Upper lobe of left lung (tissue), 6 donors: Measurements from ENCODE around the gene CLEC18A. TPM values are rescaled to one million over a fixed set of nuclear protein-coding genes. Genes with fewer than 3 reads are reported as not detected.
A peak's percentile ranks its signal among the peaks of the same experiment; 100 is the strongest.

ENCODE experiments used
- ATAC-seq, 2 donors: fragments of 200-7000 bp; cut with Tn5 transposase; one replicate each; pipeline ENCODE4 v1.9.1; 2022; ENCODE audit warnings: mild to moderate bottlenecking in 2 of 2, moderate library complexity in 2 of 2; ENCODE audit not compliant: low FRiP score in 2 of 2
- DNase-seq, 2 donors: peaks; one replicate each; pipeline ENCODE4 v3.0.0-alpha.2; 2019 to 2020
- H3K27ac ChIP-seq, 4 donors: fragments of 200-600 bp; sonication (generic); one replicate each; pipeline ENCODE4 v1.5.1; 2016 to 2019
- H3K27me3 ChIP-seq, 4 donors: fragments of 200-600 bp; sonication (generic); one replicate each; pipeline ENCODE4 v1.5.1; 2017 to 2019
- H3K36me3 ChIP-seq, 4 donors: fragments of 200-600 bp; sonication (generic); one replicate each; pipeline ENCODE4 v1.5.1; 2016 to 2019
- H3K4me1 ChIP-seq, 4 donors: fragments of 200-600 bp; sonication (generic); one replicate each; pipeline ENCODE4 v1.5.1; 2018 to 2019
- H3K4me3 ChIP-seq, 4 donors: fragments of 200-600 bp; sonication (generic); one replicate each; pipeline ENCODE4 v1.5.1; 2017 to 2019; ENCODE audit warnings: mild to moderate bottlenecking in 2 of 4, moderate library complexity in 1 of 4
- H3K9me3 ChIP-seq, 4 donors: fragments of 200-600 bp; sonication (generic); one replicate each; pipeline ENCODE4 v1.5.1; 2018 to 2019
- CTCF ChIP-seq, 6 experiments: fragments of 450-650 bp in 4 of 6; fragments of 200-600 bp in 2 of 6; sonication (generic) in 2 of 6; IDR thresholded peaks; one replicate each; pipeline ENCODE4 v1.5.1; 2016 to 2019; ENCODE audit warnings: antibody characterized with exemption in 6 of 6
- EP300 ChIP-seq, 4 donors: sonication (generic); formaldehyde crosslinking; IDR thresholded peaks; one replicate each; pipeline ENCODE4 v1.5.1; 2017; ENCODE audit warnings: antibody characterized with exemption in 4 of 4, control low read depth in 2 of 4
- POLR2A ChIP-seq, 4 donors: fragments of 450-650 bp; IDR thresholded peaks; one replicate each; pipeline ENCODE4 v1.5.1; 2016 to 2017; ENCODE audit warnings: antibody characterized with exemption in 4 of 4, mild to moderate bottlenecking in 2 of 4
- POLR2AphosphoS5 ChIP-seq, 2 donors: sonication (generic); formaldehyde crosslinking; IDR thresholded peaks; one replicate each; pipeline ENCODE4 v1.5.1; 2017; ENCODE audit warnings: antibody characterized with exemption in 2 of 2
- WGBS, 2 donors: methylation state at CpG; one replicate each; pipeline ENCODE4 v1.1.5; 2017 to 2018; 5-methylcytosine and 5-hydroxymethylcytosine counted together
- total RNA-seq, 6 donors: library from RNA; depleted of rRNA in 4 of 6; stranded (reverse); fragments of >200 nt in 4 of 6; gene quantifications; one replicate each; pipeline versions ENCODE4 v1.1.0 to v1.2.1, GENCODE V29; 2016 to 2021
- donor health status: DM: no; HTN: no; CAD: no; lungs with moderate emphysema.
- donor health status: DM: no; HTN: yes; CAD: no; lungs with severe emphysema.

CLEC18A gene
- total RNA-seq, 6 donors from 2014 or later = 0.54 to 5.2 (median 2.8) TPM

- DNase-seq = peak in 1 of 2 donors; percentile 54
These were observed 11.9 kb upstream of the CLEC18A start for GRCh38 chr16:69938981-69939820.

GRCh38 chr16:69939821-69940585 is 11.1 kb upstream of the CLEC18A start:
- Histone ChIP-seq H3K4me3 (no peak overlapping the region), H3K27me3 (no peaks in the 10 kb centered on the region), H3K4me1 (peaks cover 0 to 8% (median 3%) of the 10 kb centered on the region in 4 donors), H3K9me3 (no peaks in the 10 kb centered on the region), H3K27ac (no peak overlapping the region), H3K36me3 (peaks cover 27 to 65% (median 60%) of the 10 kb centered on the region in 4 donors)
- 93 to 96% methylated on average over 8 to 25 of the region's 26 CpGs for WGBS, 2 donors
- DNase-seq (peak in 1 of 2 donors; percentile 71), ATAC-seq (no peak)
- no peak for TF ChIP-seq EP300 (IDR thresholded peaks at IDR 0.05)
- TF ChIP-seq POLR2A (IDR thresholded peaks at IDR 0.05) = no peak
- no peak for TF ChIP-seq POLR2AphosphoS5 (IDR thresholded peaks at IDR 0.05)

More at GRCh38 chr16:69938981-69939820, 11.9 kb upstream of the CLEC18A start:
- no peaks in the 10 kb centered on the region for H3K9me3 ChIP-seq
- TF ChIP-seq POLR2A (IDR thresholded peaks at IDR 0.05) (no peak), CTCF (IDR thresholded peaks at IDR 0.05) (no peak)
- no peak overlapping the region for H3K4me3 ChIP-seq
- H3K27me3 ChIP-seq = no peaks in the 10 kb centered on the region
- peaks cover 0 to 8% (median 3%) of the 10 kb centered on the region in 4 donors for H3K4me1 ChIP-seq
- H3K27ac ChIP-seq = no peak overlapping the region
- no peak for ATAC-seq
- peaks cover 31 to 73% (median 68%) of the 10 kb centered on the region in 4 donors for H3K36me3 ChIP-seq
- 93 to 94% methylated on average over 25 to 28 of the region's 28 CpGs for WGBS, 2 donors

GRCh38 chr16:69940676-69941075 is 10.5 kb upstream of the CLEC18A start:
- TF ChIP-seq POLR2AphosphoS5 (IDR thresholded peaks at IDR 0.05) (no peak), EP300 (IDR thresholded peaks at IDR 0.05) (no peak), POLR2A (IDR thresholded peaks at IDR 0.05) (no peak), CTCF (IDR thresholded peaks at IDR 0.05) (no peak)
- 96 to 99% methylated on average over 4 to 13 of the region's 13 CpGs for WGBS, 2 donors
- Histone ChIP-seq H3K36me3 (peaks cover 23 to 58% (median 54%) of the 10 kb centered on the region in 4 donors), H3K27ac (peak overlapping the region in 1 of 4 donors; percentile 46), H3K9me3 (no peaks in the 10 kb centered on the region), H3K4me1 (peaks cover 0 to 8% (median 3%) of the 10 kb centered on the region in 4 donors), H3K4me3 (no peak overlapping the region), H3K27me3 (no peaks in the 10 kb centered on the region)
- ATAC-seq (no peak), DNase-seq (peak in 1 of 2 donors; percentile 48)

GRCh38 chr16:69941251-69942098 is 9.7 kb upstream of the CLEC18A start:
- no peaks in the 10 kb centered on the region for H3K9me3 ChIP-seq
- no peak overlapping the region for H3K4me3 ChIP-seq
- H3K4me1 ChIP-seq = peaks cover 0 to 8% (median 3%) of the 10 kb centered on the region in 4 donors
- ATAC-seq (peak; percentile 10 to 74), DNase-seq (peak in 1 of 2 donors; percentile 55)
- peak overlapping the region in 2 of 4 donors; percentile 5 to 56 for H3K27ac ChIP-seq
- H3K36me3 ChIP-seq = peaks cover 17 to 50% (median 46%) of the 10 kb centered on the region in 4 donors
- H3K27me3 ChIP-seq = no peaks in the 10 kb centered on the region
- no peak for TF ChIP-seq EP300 (IDR thresholded peaks at IDR 0.05)
- no peak for TF ChIP-seq POLR2AphosphoS5 (IDR thresholded peaks at IDR 0.05)
- no peak for TF ChIP-seq POLR2A (IDR thresholded peaks at IDR 0.05)
- TF ChIP-seq CTCF (IDR thresholded peaks at IDR 0.05) = no peak
- 66 to 79% methylated on average over 4 to 28 of the region's 28 CpGs for WGBS, 2 donors
